OCI-LY1 (cell line): Measurements from ENCODE around the gene CTTNBP2NL.

Experiments used
- EZH2 ChIP-seq: fragments of 200-600 bp; sonication (generic), shearing (Covaris generic); IDR thresholded peaks from 2 replicates; pipeline ENCODE4 v1.8.0; 2017; ENCODE audit warnings: borderline replicate concordance, mixed run types, mild to moderate bottlenecking, antibody characterized with exemption, low read length, moderate library complexity, mixed read lengths
- TF ChIP-seq, protein P1 (sequence below): fragments of 200-600 bp; sonication (generic), shearing (Covaris generic); IDR thresholded peaks from 2 replicates; pipeline ENCODE4 v1.5.1; 2017; ENCODE audit warnings: mild to moderate bottlenecking, antibody characterized with exemption, low read length, moderate library complexity, mixed read lengths

GRCh38 chr1:112417271-112417670, 21.3 kb downstream of the CTTNBP2NL start:
- TF ChIP-seq EZH2: no peak
- TF ChIP-seq, protein P1, sequence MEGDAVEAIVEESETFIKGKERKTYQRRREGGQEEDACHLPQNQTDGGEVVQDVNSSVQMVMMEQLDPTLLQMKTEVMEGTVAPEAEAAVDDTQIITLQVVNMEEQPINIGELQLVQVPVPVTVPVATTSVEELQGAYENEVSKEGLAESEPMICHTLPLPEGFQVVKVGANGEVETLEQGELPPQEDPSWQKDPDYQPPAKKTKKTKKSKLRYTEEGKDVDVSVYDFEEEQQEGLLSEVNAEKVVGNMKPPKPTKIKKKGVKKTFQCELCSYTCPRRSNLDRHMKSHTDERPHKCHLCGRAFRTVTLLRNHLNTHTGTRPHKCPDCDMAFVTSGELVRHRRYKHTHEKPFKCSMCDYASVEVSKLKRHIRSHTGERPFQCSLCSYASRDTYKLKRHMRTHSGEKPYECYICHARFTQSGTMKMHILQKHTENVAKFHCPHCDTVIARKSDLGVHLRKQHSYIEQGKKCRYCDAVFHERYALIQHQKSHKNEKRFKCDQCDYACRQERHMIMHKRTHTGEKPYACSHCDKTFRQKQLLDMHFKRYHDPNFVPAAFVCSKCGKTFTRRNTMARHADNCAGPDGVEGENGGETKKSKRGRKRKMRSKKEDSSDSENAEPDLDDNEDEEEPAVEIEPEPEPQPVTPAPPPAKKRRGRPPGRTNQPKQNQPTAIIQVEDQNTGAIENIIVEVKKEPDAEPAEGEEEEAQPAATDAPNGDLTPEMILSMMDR: no peak
